T1000 (cell line): ENCODE measurements around the gene HOXA3.

ENCODE experiments used
- DNase-seq: peaks from one replicate; lab custom pipeline; 2025; ENCODE audit warnings: mixed read lengths; lab: John Stamatoyannopoulos, UW

The HOXA3 gene

DNA sequence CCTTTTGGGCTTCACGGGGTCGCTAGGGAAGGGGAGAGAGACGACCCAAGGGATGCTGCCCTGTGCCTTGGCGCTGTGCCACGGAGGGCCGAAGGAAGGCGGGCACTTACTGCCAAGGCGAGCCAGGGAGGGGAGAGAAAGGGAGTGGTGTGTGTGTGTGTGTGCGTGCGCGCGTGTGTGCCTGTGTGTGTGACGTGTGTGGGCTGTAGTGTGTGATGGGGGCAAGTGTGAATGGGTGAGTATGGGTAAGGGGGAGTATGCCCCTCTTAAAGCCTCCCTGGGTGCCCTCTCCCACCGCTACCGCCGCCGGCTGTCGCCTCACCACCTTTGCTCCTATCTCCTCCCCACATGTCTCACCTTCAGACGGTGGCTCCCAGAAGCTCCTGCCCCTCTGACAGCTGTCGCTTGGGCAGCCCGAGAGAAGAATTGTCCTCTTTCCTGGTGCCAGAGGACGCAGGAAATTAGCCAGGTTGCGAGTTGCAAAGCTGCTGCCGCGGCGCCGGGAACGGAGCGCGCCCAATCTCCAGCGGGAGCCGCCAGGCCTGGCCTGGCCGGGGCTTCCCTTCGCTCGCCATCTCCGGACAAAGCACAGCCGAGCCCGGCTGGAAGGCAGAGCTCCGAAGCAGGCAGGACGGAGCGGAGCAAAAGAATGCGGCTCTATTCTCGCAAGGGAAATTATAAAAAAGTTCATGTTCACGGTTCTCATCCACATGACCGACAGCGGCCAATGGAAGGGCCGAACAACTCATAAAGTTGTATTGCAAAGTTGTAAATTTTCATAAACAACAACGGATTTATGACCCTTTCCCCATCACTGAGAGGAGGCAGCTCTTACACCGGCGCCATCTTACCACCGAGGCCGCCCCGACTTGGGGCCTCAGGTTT lies at the start of gene HOXA3:
TSS of gene HOXA3 (minus strand) at position 653 of the 885 bp plus-strand sequence. CDS start 41,943 bp downstream, outside the sequence.
- no peak for DNase-seq

DNA sequence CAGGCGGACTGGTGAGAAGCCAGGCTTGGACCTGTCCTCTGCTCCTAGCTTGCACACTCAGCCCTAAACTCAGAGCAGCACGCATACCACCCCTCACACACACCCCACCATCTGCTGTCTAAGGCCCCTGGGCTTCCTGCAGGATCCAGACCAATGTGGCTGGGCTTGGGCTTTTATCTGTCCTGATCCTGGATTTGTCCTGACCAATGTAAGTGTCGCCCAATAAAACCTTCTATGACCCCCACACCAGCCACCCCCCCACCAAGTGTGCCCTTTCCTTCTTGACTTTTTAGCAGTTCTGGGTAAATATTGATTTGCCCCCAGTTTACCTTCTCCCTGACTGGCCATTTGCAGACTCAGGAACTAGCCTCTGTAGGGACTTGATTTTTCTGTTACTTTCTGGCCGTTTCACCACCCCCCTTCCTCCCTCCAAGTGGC lies 49.2 kb upstream of the HOXA3 start:
- no peak for DNase-seq

DNA sequence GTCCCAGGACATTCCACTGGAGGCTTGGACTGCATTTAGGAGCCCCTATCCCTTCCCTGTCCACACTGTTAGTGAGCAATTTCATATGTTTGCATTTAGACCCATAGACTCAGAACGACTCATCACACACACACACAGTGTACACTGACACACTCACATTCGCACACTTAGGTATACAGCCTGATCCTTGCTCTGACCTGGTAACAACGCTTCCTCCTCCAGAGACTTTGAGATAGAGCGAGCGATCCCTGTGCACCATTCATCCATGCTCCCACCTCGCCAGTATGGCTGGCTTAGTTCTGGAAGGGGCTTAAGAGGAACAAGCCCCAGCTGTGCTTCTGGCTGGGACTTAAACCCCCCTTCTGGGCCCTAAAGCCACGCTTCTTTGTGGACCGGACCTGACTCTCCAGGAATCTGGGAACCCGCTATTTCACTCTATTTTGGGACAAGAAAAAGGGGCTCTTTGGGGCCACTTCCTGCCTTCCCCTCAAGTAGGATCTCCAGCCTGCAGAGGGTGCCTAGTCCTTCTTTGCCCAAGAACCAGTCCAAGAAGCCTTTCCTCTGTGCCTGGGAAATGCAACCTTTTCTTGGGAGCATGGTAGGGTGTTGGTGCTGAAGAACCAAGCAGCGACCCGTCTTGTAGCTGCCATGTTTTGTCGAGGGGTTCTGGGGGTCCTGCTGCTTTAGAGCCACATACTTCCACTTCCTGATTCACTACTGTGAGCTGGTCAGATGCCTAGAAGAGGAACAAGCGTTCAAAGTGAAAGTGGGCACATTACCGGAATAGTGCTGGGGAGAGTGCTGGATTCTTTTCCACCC lies 48.6 kb upstream of the HOXA3 start:
- no peak for DNase-seq

DNA sequence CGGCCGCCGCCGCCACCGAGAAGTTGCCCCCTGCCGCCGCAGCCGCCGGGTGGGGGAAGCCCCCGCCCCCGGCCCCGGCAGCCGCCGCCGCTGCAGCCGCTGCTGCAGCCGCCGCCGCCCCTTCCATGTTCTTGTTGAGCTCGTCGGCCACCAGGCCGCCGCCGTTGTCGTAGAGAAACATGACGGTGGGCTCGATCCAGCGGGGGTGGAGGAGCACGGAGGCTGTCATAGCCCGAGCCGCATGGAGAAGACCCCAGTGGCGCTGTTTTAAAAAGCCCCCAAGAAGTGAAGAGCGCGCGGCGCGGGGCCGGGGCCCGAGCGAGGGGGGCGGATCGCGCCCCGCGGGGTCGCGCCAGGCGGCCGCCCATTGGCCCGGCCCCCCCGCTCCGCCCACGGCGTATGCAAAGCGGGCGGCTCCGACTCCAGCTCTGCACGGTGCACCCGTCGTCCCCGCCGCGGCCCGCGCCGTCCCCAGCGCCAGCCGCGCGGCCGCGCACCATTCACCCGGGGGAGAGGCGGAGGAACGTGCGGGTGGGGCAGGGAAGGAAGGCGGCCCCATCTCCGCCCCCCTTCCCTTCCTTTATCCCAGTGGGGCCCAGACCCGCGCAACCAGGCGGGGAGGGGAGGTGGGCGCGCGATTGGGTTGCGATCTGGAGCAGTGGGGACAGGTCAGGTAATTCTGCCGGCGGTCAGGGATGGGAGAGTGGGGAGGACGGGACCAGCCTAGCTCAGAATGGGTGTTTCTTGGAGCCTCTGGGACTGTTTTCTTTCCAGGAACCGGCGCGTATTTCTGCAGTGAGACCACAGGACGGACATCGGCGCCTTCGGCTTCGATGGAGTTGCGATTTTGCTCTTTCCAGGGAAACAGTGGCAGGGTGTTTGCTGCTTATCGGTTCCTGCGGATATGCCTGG lies 47.7 kb upstream of the HOXA3 start, which contains the start of gene HOXA13:
TSS of gene HOXA13 (minus strand) at position 243 of the 912 bp plus-strand sequence. CDS start at position 229, 14 bp downstream.
- peak; percentile 52 for DNase-seq

DNA sequence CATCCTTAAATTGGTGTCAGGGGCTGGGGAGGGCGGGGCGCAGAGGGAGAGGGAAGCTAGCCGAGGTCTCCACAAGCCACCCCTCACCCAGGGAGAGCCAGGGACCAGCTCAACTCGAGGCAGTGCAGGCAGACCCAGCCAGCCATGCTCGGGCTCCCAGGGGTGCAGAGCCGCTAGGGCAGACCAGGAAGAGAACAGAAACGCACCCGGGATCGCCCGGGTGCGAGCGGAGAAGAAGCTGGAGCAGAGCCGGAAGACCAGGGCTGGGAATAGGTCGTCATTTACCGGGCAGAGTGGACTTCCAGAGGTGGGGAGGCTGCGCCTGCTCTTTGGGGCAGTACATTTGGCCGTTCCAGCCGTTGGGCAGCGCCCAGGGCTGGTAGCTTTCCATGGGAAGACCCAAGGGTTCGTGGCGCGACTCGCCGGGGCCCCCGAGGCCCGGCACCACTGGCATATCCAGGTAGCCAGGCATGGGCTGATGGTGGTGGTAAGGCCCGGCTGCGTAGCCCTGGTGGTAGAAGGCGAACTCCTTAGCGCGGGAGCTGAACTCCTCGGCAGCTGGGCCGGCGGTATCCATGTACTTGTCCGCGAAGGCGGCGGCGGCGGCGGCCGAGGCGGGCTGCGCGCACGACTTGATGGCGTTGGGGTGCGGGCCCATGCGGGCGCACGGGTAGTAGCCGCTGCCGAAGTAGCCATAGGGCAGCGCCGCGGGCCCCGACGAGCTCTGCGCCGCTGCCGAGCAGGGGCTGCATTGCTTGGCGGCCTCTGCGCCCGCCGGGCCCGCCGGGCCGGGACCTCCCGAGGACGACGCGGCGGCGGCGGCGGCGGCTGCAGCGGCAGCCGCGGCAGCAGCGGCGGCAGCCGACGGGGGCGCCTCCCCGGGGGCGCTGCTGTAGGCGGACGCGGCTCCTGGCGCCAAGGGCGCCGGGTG lies 46.8 kb upstream of the HOXA3 start:
- DNase-seq: peak; percentile 19

DNA sequence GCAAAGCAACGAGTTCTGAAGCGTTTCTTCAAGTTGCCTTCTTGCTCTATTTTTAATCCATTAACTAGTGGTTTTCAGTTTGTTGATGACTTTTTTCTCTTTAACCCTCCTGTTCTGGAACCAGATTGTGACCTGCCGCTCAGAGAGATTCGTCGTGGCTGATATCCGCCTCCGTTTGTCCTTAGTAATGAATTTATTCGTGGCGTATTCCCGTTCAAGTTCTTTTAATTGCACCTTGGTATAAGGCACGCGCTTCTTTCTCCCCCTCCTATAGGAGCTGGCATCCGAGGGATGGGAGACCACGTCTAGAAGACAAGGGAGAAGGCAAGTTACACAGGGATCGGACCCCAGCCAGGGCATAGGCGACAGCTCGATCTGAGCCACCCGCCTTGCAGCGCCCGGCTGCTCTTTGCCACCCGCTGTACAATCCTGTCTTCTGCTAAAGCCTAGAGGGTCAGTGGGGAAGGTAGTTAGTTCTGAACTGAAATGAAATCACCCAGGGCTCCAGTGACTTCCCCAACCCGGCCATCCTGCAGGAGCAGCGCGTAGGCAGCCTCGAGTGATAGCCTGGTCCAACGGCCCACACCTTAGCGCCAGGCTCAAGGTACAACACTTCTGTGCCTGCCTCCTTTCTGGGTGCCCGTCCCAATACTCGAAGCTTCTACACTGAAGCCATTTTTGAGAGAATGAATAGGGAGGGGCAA lies 45.9 kb upstream of the HOXA3 start:
- DNase-seq: no peak

DNA sequence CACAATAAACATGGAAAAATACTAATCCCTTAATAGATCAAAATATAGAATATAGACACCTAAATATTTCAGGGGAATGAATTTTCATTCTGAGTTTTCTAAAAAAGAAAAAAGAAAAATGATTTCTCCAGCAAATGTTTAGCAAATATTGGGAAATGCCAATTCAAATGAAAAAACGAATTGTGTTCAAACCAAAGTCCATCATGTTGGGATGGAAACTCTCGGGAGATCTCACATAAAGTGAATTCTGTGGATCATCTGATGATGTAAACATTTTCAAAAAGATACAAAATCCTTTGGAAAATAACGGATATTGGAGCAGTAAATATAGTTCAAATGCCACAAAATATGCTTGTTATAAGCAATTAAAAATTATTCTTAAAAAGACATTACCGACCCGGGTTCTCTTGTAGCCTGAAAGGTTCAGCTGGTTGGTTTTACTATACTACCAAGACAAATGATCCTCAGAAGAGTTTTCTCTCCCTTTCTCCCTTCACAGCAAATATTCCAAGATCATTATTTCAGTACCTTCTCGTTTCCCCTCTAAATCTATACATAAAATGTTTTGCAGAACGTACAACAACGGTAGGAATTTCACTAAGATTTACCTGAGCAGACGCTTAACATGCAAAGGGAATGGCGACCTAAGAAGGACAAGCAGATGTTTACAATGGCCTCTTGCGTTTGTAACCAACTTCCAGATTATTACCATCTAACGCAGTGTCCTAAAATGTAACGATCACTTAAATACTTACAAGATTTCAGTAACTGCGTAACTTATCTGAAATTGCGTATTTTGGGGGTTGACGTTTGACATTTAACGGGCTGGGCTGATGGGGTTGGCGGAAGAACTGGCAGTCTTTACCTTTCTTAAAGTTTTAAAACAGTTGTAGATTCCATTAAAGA lies 45.0 kb upstream of the HOXA3 start:
- no peak for DNase-seq

DNA sequence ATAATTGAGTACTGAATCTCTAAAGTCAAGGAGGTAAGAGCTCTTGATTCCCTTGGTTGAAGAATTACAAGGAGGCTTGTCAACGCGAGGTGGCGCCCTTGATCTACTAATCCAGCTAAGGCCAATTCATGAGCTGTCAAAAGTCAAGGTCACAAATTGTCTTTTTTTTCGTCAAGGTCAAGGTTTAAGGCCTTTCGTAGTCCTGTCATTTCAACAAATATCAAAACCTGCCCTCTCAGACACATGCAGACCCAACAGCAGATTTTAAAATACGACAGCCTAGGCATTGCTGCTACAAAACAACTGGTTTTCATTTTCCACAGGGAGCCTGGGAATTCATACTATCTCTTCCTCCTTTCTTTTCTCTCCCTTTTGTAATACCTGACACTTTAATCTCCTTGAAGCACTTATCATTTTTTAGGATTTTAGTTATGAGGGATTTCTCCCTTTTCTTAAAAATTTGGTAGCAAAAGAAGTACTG lies 43.9 kb upstream of the HOXA3 start:
- peak; percentile 51 for DNase-seq

DNA sequence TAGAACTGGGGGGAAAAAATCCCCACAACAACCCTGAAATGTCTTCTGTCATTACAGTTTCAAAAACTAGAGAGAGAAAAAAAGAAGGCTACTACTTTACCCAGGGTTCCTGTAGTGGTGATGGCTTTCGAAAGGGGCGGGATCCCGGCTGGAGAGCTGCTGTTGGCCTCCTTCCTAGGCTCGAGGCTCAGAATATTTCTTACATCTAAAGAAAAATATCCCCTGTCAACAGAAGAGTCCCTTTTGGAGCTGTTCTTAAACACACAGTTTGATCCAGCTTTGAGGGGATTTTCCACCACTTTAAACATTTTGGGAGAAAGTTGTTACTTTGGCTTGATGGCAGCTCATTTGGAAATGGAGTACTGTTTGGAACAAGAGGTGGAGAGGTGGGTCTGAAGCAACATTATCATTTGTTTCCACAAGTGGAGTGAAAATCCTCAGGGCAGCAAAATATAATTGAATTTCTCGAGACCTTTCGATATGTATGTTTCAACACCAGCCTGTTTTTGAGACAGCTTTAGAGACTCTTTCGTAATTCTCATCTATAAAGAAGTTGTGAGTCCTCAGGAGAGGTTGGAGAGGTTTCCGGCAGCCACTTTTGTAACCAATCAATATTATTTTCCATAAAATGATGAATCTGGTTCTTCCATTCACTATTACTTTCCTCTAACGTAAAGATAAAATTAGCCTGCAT lies 42.5 kb upstream of the HOXA3 start:
- no peak for DNase-seq

DNA sequence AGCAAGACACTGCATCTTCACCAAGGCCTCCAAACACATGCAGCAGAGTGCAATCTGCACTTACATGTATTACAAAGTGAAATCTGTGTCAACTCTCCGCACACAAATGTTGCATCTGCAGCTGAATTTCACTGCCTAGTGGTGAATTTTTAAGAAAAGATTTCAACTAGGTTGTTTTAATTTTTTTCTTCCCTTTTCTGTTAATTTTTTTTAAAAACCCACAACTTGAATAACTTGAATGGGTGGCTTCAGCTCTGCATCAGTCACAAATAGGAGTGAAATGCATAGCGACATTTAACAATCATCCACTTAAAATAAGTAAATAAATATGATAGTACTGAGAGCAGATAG lies 41.6 kb upstream of the HOXA3 start:
- DNase-seq: no peak

DNA sequence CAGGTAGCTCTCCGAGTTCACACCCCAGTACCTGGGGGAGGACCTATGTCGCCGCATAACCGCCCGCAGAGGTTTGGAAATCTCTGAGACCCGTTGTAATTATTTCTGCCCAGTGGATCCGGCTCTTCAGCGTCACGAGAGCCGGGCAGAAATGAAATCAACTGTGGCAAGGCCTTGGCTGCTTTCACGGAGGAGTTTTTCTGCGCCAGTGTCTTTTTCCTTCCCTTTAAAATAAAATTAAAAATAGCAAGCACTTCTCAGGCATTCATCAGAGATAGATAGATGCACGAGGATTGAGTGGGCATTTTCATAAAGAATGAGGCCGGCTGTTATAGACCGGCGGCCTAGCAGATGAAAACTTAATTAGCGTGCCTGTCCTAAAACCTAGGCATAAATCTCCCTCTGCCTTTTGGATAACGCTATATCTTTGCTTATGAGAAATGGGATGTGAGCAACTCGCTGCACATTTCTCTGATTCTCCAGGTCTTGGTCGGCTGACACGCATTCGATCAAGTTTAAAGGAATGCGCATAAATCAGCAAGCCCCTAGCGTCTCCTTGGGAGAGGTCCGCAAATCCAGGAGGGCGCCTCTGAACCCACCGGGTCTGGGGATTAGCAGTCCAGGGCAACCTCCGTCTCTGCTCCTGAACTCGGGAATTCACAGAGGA lies 41.1 kb upstream of the HOXA3 start:
- DNase-seq: no peak

DNA sequence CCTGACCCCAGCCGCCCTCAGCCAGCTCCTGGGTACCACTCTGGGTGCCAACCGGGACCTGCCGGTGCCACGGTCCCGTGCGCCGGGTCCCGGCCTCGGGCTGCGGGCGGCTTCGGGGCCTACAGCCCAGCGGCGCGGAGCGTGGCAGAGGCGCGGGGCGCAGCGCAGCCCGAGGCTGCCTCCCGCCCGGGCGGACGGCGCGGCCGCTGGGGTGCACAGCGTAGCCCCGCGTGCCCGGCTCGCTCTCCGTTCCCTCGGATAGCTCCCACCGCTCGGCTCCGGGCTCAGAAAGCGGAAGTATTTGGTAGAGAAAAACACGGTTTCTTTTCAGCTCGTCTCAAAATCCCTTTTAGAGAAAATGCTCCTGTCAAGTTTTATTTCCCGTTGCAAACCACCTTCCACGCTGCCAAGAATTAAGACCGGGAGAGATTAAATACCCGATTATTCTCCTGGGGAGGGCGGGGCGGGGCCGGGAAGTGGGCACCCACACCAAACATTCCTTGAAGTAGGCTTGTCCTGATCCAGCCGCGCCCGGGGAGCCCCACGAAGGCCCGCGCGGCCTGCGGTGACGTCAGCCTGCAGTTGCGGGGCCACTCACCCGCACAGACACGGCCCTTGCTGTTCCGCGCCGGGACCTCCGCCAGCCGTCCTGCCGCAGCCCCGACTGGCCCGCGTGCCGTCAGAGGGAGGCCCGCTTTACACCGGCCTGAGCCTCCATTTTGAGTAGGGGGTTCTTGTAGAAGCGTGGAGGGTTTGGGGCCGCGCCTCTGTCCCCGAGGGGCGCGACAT lies 40.4 kb upstream of the HOXA3 start:
- no peak for DNase-seq

DNA sequence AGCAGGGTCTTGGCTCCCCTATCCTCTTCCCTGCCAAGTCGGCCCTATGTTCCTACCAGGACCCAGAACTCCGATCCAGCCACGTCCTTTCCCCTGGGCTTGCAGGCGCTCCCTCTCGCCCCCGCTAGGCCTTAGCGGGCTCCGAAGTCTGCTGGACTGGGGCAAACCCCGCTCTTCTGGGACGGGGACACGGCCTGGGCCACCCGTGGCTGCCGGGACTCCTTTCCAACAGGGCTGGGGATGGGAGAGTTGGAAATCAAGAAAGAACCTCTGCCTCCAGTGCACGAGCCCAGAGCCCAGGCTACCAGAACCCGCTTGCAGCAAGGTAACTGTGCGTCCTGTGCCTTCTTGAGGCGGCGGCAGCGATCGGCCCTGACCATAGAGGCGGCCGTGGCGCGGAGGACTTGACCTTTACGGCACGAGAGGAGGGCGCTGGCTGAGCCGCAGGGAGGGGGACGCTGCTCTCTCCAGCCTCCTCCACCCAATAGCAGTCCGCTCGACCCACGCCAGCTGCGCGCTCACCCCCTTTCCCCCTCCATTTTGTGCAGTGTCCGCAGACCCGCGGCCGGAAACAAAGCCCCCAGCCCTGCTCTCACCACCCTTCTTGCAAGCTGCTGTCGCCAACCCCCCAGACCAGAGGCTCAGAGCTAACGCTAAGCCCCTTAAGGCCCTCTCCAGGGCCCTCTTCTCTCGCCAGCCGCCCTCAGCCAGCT lies 39.6 kb upstream of the HOXA3 start:
- DNase-seq: no peak

DNA sequence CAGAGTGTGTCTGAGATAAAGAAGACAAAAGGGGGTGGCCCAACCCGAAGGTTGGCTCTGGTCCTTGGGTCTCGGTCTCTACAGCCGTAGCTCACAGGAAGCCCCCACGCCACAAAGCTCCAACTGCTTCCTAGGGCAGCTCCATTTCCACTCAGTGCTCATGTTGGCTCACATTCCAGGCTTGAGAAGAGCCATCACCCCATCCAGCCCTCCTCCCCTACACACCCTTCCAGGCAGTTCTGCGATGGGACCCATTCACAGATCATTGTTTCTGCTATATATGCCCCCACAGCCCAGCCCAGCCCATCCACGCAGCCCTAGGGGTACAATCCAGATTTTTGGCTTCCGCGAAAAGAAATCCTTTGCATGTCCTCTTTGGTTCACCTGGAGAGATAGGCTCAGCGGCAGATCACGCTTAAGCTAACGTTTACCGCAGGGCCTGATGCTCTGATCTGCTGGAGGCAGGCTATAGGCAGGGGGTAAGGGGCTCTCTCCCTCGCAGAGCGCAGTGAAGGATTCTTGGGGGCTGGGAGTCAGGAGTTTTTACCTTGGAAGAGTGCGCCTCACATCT lies 38.9 kb upstream of the HOXA3 start:
- DNase-seq: no peak

DNA sequence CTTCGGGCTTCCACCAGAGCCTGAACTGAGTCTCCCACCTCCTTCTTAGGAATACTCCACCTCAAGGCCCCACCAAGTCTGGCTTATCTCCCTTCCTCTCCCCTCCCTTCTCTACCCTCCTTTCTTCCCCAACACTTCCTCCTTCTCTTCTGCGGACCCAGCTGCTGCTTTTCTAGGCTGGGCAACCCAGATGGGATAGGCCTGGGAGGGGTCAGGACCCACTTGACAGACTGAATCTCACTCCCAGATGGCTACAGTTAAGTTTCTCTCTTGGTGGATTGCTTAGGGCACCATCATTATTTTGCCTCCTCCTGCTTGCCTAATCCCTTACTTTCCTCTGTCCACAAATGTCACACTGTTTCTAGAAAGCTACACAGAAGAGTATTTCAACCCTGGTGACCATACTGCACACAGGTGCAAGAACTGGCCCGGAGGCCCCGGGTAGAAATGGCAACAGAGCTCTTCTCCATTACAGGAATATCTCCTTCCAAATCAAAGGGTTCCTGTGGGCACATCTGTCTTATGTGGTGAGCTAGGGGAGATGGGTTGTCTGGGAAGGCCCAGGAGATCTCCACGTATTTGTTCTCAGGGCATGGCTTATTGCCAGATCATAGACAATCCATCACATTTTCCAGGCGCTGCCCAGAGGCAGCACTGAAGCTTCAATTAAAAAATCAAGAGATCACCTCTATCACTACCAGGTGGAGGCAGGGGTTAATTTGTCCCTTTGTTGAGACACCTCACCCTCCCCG lies 37.8 kb upstream of the HOXA3 start:
- no peak for DNase-seq
